ENCODE measurements around the gene SERPINB7. TPM values are rescaled to one million over a fixed set of nuclear protein-coding genes. Genes with fewer than 3 reads are reported as not detected.

SERPINB7 gene
- polyA plus RNA-seq, 1 donor from 2014 or later, result not detected

- peaks cover 10 to 16% (median 12%) of the 10 kb centered on the region in 3 donors for H3K9me3 Mint-ChIP-seq
- H3K27ac Mint-ChIP-seq, result no peak overlapping the region
- H3K36me3 Mint-ChIP-seq, result no peaks in the 10 kb centered on the region
- peaks cover 15% of the 10 kb centered on the region for H3K27me3 Mint-ChIP-seq
- no peak overlapping the region for H3K4me3 Mint-ChIP-seq
- H3K4me1 Mint-ChIP-seq, result no peaks in the 10 kb centered on the region
Observed at GRCh38 chr18:63818212-63818611, 43.0 kb downstream of the SERPINB7 start.

- peaks cover 10 to 16% (median 12%) of the 10 kb centered on the region in 3 donors for H3K9me3 Mint-ChIP-seq
- H3K27ac Mint-ChIP-seq, result no peak overlapping the region
- no peaks in the 10 kb centered on the region for H3K4me1 Mint-ChIP-seq
- no peak overlapping the region for H3K4me3 Mint-ChIP-seq
- H3K27me3 Mint-ChIP-seq, result peaks cover 18% of the 10 kb centered on the region
- no peaks in the 10 kb centered on the region for H3K36me3 Mint-ChIP-seq
Observed at GRCh38 chr18:63819786-63820185, 44.6 kb downstream of the SERPINB7 start.

DNA sequence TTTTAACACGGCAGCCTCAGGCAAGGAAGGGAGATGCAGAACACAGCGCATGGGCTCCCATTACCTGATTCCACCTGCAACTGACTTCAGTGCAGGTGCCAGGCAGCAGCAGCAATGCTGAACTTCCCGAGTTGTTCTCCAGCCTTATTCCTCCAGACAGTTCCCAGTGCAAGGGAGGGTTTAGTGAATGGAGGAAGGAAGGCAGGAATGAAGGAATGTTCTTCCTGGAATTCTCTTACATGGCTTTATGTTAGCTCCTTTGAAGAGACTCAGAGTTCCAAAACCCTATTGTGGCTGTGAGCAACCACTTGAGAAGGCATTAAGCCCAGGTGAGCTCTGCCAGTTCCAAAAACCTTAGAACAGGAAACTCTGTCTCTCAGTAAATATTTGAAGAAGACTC, 45.5 kb downstream of the SERPINB7 start:
- Mint-ChIP-seq H3K36me3 (no peaks in the 10 kb centered on the region), H3K4me3 (no peak overlapping the region), H3K27ac (no peak overlapping the region), H3K4me1 (no peaks in the 10 kb centered on the region), H3K27me3 (peaks cover 15% of the 10 kb centered on the region), H3K9me3 (peaks cover 5 to 14% (median 8%) of the 10 kb centered on the region in 3 donors)

DNA sequence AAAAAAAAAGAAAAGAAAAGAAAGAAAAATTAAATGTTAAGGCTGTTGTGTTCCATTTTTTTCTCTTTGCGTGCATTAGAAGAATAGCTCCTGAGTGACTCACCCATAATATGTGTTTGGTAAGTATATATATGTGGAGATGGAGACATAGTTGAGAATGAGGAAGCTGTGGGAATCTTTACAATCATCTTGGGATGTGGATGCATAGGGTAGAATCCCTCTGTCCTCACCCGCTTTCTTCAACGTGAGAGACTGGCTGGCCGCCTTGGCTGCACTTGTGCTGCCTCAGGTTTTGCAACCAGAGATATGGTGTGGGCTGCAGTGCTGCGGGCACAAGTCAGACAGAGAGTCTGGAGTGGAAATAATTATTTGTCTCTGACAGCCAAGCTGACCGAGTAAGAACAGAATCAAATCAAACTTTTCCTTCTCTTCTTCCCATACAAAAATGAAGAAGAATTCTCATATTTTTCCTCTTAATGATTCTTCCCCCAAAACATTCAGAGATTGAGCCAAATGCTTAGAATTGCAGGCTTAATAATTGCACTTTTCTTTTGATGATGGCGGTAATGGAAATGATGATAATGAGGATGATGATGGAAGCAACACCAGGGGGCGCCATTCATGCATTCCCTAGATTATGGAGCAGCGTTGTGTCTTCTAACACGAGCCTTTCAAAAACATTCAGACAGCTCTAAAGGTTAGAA, 48.5 kb downstream of the SERPINB7 start:
- Mint-ChIP-seq H3K4me1 (no peaks in the 10 kb centered on the region), H3K27ac (no peak overlapping the region), H3K36me3 (no peaks in the 10 kb centered on the region), H3K4me3 (no peak overlapping the region), H3K27me3 (peaks cover 15% of the 10 kb centered on the region), H3K9me3 (peaks cover 0 to 3% (median 0%) of the 10 kb centered on the region in 3 donors)

- Mint-ChIP-seq H3K9me3 (no peaks in the 10 kb centered on the region), H3K27me3 (peaks cover 12% of the 10 kb centered on the region), H3K27ac (no peak overlapping the region), H3K4me3 (no peak overlapping the region), H3K36me3 (no peaks in the 10 kb centered on the region), H3K4me1 (no peaks in the 10 kb centered on the region)
Observed at GRCh38 chr18:63824220-63824525, 49.0 kb downstream of the SERPINB7 start.

DNA sequence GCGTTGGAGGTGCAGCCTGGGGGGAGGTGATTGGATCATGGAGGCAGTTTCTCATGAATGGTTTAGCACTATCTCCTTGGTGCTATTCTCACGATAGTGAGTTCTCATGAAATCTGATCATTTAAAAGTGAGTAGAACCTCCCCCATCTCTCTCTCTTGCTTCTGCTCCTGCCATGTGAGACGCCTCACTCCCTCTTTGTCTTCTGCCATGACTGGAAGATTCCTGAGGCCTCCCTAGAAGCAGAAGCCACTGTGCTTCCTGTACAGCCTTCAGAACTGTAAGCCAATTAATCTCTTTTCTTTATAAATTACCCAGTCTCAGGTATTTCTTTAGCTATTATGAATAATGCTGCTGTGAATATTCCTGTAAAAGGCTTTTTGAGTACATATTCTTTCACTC, 52.9 kb downstream of the SERPINB7 start:
- Mint-ChIP-seq H3K27ac (no peak overlapping the region), H3K9me3 (no peaks in the 10 kb centered on the region), H3K4me3 (no peak overlapping the region), H3K4me1 (peaks cover 0 to 8% (median 2%) of the 10 kb centered on the region in 3 donors), H3K27me3 (peaks cover 20% of the 10 kb centered on the region), H3K36me3 (peaks cover 2% of the 10 kb centered on the region)

DNA sequence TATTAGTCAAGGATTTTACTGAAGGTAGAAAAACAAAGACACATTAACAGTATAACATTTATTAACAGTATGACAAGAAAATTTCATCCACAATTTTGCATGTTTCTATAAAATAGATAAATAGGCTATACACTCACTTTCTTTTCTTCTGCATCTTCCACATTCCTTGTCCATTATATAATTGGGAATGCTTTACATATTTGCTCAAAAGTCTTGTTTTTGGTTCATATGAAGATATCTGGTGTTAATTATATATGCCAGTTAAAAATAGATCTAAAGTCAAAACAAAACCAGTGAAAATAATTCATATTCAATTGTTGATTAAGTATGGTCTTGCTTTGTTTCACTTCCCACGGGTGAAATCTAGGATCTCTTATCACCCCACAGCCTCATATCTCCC, 53.4 kb downstream of the SERPINB7 start:
- Mint-ChIP-seq H3K4me1 (peaks cover 0 to 8% (median 2%) of the 10 kb centered on the region in 3 donors), H3K36me3 (peaks cover 2% of the 10 kb centered on the region), H3K4me3 (no peak overlapping the region), H3K9me3 (no peaks in the 10 kb centered on the region), H3K27me3 (peaks cover 17% of the 10 kb centered on the region), H3K27ac (no peak overlapping the region)

DNA sequence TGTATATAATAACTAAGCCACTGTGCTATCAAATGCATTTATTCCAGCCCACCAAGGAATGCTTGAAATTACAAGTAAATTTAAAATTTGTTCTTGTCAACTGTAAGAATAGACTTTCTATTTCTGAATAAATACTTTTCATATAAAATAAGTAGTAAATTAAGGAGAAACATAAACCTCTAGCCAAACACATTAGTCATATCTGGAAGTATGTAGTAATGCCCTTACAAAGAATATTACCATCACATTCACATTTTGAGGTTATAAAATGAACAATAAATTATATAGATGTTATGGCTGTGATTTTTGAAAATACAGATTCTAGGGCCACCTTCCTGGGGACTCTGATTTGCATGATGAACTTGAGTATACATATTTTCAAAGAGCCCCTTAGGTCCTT, 54.7 kb downstream of the SERPINB7 start:
- H3K4me3 Mint-ChIP-seq, result no peak overlapping the region
- peaks cover 0 to 8% (median 2%) of the 10 kb centered on the region in 3 donors for H3K4me1 Mint-ChIP-seq
- H3K27me3 Mint-ChIP-seq, result peaks cover 19% of the 10 kb centered on the region
- H3K27ac Mint-ChIP-seq, result no peak overlapping the region
- H3K9me3 Mint-ChIP-seq, result no peaks in the 10 kb centered on the region
- peaks cover 2% of the 10 kb centered on the region for H3K36me3 Mint-ChIP-seq

DNA sequence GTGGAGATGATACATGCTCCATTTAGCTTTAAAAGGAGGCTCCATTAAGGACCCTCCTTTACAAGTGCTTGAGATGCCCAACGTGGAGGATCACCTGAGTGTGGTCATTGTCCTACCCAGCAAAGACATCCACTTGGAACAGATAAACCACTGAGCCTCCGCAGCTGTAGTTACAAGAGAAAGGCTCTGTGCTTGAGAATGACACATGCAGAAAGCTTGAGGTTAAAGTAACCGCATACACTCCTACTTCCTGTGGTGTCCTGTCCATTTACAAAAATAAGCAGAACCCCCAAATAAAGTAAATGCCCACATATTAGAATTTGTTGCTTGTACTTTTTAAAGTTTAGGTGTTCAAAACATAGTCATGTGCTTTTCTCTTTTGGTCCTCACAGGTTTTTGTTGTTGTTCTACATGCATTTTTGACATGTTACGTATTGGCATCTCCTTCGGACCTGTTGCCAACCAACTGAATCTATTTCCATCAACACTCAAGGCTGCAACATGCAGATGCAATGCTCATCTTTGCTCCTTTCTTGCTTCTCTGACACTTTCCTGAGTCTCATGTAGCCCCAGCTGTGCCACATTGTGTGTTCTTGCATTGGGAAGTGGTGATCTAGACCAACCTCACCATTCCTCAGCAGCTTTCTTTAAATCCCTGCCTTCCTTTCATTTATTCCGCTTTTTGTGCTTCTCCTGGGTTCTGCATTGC, 56.0 kb downstream of the SERPINB7 start:
- H3K36me3 Mint-ChIP-seq, result peaks cover 2% of the 10 kb centered on the region

DNA sequence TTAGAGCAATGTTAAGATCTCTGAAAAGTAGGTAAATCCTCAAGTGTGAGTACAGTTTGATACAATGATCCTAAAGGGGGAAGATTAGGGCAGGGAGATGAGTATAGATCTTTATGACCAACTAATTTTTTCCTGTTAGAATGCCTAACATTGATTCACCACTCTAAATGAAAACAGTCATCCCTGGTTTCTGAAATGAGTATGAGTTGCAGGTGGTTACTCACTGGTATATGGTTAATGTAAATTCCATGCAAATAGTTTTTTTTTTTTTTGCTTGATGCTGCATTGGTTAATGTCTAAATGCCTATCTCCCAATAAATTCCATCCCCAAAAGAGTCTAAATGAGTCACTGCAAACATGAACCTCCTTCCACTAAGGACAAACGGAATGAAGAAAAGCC, 57.3 kb downstream of the SERPINB7 start:
- no peak overlapping the region for H3K27ac Mint-ChIP-seq
- peaks cover 0 to 8% (median 2%) of the 10 kb centered on the region in 3 donors for H3K4me1 Mint-ChIP-seq
- peaks cover 0 to 2% (median 0%) of the 10 kb centered on the region in 3 donors for H3K9me3 Mint-ChIP-seq
- no peak overlapping the region for H3K4me3 Mint-ChIP-seq
- peaks cover 2% of the 10 kb centered on the region for H3K36me3 Mint-ChIP-seq
- peaks cover 24% of the 10 kb centered on the region for H3K27me3 Mint-ChIP-seq

More for the DNA sequence above, 56.0 kb downstream of the SERPINB7 start:
- Mint-ChIP-seq H3K4me1 (peaks cover 0 to 8% (median 2%) of the 10 kb centered on the region in 3 donors), H3K27ac (no peak overlapping the region), H3K9me3 (no peaks in the 10 kb centered on the region), H3K27me3 (peaks cover 23% of the 10 kb centered on the region), H3K4me3 (peak overlapping the region in 1 of 4 donors; percentile 34)

DNA sequence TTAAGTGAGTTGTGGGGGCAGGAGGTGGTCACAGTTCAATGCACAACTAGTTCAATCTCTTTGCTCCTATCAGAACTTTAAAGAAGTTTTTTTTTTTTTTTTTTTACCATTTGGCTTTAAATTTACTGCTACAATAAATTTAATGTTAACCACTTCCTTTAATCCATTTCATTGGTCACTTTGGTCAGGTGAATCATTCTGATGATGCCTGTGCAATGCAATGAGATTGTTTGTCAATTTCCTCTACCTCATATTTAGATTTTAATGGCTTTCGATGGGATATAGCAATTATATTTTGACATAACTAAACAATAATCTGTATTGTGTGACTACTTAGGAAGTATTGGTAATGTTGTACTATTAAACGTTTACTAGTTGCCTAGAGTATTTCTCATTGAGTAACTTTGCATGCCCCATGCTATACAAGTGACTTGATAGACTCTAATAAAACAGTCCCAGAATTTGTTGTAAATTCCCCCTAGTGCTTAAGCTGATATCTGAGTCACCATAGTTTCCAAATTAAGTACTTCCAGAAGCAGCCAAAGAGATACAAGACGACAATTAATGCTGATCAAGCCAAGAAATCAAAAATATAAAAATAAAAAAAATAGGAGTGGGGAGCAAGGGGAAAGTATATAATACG, 59.4 kb downstream of the SERPINB7 start:
- H3K9me3 Mint-ChIP-seq, result peaks cover 0 to 2% (median 0%) of the 10 kb centered on the region in 3 donors
- peaks cover 0 to 8% (median 2%) of the 10 kb centered on the region in 3 donors for H3K4me1 Mint-ChIP-seq
- H3K27ac Mint-ChIP-seq, result no peak overlapping the region
- peaks cover 26% of the 10 kb centered on the region for H3K27me3 Mint-ChIP-seq
- H3K4me3 Mint-ChIP-seq, result no peak overlapping the region
- peaks cover under 1% of the 10 kb centered on the region for H3K36me3 Mint-ChIP-seq

- Mint-ChIP-seq H3K9me3 (peaks cover 0 to 2% (median 0%) of the 10 kb centered on the region in 3 donors), H3K27me3 (peaks cover 22% of the 10 kb centered on the region), H3K36me3 (no peaks in the 10 kb centered on the region), H3K4me3 (no peak overlapping the region), H3K4me1 (peaks cover 0 to 2% (median 2%) of the 10 kb centered on the region in 3 donors), H3K27ac (no peak overlapping the region)
Observed at GRCh38 chr18:63836456-63836855, 61.2 kb downstream of the SERPINB7 start.

DNA sequence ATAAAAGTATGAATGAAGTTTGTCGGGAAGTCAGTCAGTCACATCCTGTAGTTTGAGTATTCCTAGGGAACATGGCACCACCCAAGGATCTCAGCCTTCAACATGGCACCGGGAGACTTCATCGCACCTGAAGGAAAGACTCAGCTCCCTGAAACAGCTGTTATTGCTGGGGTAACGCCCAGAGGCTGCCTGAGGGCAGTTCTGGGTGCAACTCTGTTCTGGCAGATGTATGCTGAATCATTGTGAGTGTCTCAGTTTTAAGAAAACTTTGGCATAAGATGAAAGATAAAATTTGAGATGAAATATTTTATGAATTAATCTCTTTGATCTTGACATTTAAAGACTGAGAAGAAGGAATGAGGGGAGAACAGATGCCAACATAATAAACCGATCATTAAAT, 62.4 kb downstream of the SERPINB7 start:
- no peak overlapping the region for H3K27ac Mint-ChIP-seq
- H3K4me3 Mint-ChIP-seq, result no peak overlapping the region
- H3K4me1 Mint-ChIP-seq, result no peaks in the 10 kb centered on the region

GRCh38 chr18:63843008-63843407, 67.8 kb downstream of the SERPINB7 start:
- Mint-ChIP-seq H3K36me3 (no peaks in the 10 kb centered on the region), H3K4me3 (no peak overlapping the region), H3K27ac (no peak overlapping the region), H3K4me1 (no peaks in the 10 kb centered on the region), H3K27me3 (peaks cover 15% of the 10 kb centered on the region), H3K9me3 (no peaks in the 10 kb centered on the region)

More for the DNA sequence above, 62.4 kb downstream of the SERPINB7 start:
- H3K9me3 Mint-ChIP-seq, result peaks cover 0 to 2% (median 0%) of the 10 kb centered on the region in 3 donors
- H3K27me3 Mint-ChIP-seq, result peaks cover 19% of the 10 kb centered on the region
- H3K36me3 Mint-ChIP-seq, result no peaks in the 10 kb centered on the region

DNA sequence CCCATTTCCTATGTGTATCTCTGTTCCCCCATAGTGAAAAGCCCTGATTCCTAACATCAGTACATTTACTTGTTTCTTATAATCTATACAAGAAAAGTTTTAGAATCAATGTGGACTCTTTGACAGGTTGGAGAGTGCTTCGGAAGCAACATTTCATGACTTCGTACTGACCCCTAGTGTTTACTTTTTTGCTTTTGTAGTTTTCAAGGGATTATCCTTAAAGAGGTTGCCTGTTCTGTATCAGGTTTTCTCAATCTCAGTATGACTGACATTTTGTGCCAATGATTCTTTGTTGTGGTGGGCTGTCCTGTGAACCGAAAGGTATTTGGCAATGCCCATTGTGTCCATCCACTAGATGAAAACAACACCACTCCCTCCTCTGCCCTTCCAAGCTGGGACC, 69.0 kb downstream of the SERPINB7 start:
- H3K36me3 Mint-ChIP-seq, result no peaks in the 10 kb centered on the region
- no peaks in the 10 kb centered on the region for H3K9me3 Mint-ChIP-seq
- no peak overlapping the region for H3K4me3 Mint-ChIP-seq
- no peaks in the 10 kb centered on the region for H3K4me1 Mint-ChIP-seq
- peaks cover 15% of the 10 kb centered on the region for H3K27me3 Mint-ChIP-seq
- no peak overlapping the region for H3K27ac Mint-ChIP-seq
